ENCODE measurements around the gene TPCN2. TPM values are rescaled to one million over a fixed set of nuclear protein-coding genes. Genes with fewer than 3 reads are reported as not detected.

TPCN2 gene
- total RNA-seq, 1 experiment from 2014 or later = 28.9 TPM

GRCh38 chr11:69003866-69004367 lies 44.8 kb upstream of the TPCN2 start:
- intact Hi-C loops (cut with micrococcal nuclease; ENCODE audit: unreplicated experiment) = no loop called here
- no peaks in the 10 kb centered on the region for H3K27me3 ChIP-seq (replicated peaks; ENCODE audit: insufficient read depth, low read depth, low read length, poor library complexity)
- ChIA-PET POLR2A (ENCODE audit: low non-redundant PET) (no interaction called here), CTCF (no interaction called here)
- H3K9me3 ChIP-seq (ENCODE audit: low read depth, low read length, poor library complexity, severe bottlenecking) = no peaks in the 10 kb centered on the region
- H3K4me3 ChIP-seq (ENCODE audit: low read depth, low read length, poor library complexity, severe bottlenecking) = no peak overlapping the region
- H3K4me1 ChIP-seq (ENCODE audit: insufficient read depth, low read length, poor library complexity, severe bottlenecking) = no peaks in the 10 kb centered on the region
- TF ChIP-seq EZH2 (IDR thresholded peaks at IDR 0.05; ENCODE audit: borderline replicate concordance, low read depth, low read length, poor library complexity, severe bottlenecking) = no peak
- no peak for TF ChIP-seq CTCF (conservative IDR thresholded peaks at IDR 0.05; ENCODE audit: low read depth, low read length)
- DNase-seq (ENCODE audit: low spot score) = no peak
- no TSS peak for BruUV-seq (replicated peaks)
- H3K36me3 ChIP-seq (ENCODE audit: insufficient read depth, low read length, poor library complexity, severe bottlenecking) = no peaks in the 10 kb centered on the region
- no peak overlapping the region for H3K27ac ChIP-seq (ENCODE audit: low read depth, low read length, poor library complexity, severe bottlenecking)

GRCh38 chr11:69004411-69005182 lies 44.1 kb upstream of the TPCN2 start:
- Histone ChIP-seq H3K4me3 (ENCODE audit: low read depth, low read length, poor library complexity, severe bottlenecking) (no peak overlapping the region), H3K27me3 (replicated peaks; ENCODE audit: insufficient read depth, low read depth, low read length, poor library complexity) (no peaks in the 10 kb centered on the region), H3K36me3 (ENCODE audit: insufficient read depth, low read length, poor library complexity, severe bottlenecking) (no peaks in the 10 kb centered on the region), H3K4me1 (ENCODE audit: insufficient read depth, low read length, poor library complexity, severe bottlenecking) (no peaks in the 10 kb centered on the region), H3K27ac (ENCODE audit: low read depth, low read length, poor library complexity, severe bottlenecking) (no peak overlapping the region), H3K9me3 (ENCODE audit: low read depth, low read length, poor library complexity, severe bottlenecking) (no peaks in the 10 kb centered on the region)
- no peak for DNase-seq (ENCODE audit: low spot score)
- BruUV-seq (replicated peaks) = no TSS peak
- TF ChIP-seq CTCF (conservative IDR thresholded peaks at IDR 0.05; ENCODE audit: low read depth, low read length) (no peak), EZH2 (IDR thresholded peaks at IDR 0.05; ENCODE audit: borderline replicate concordance, low read depth, low read length, poor library complexity, severe bottlenecking) (no peak)
- ChIA-PET POLR2A (ENCODE audit: low non-redundant PET) (no interaction called here), CTCF (no interaction called here)
- intact Hi-C loops (cut with micrococcal nuclease; ENCODE audit: unreplicated experiment) = no loop called here

GRCh38 chr11:69005183-69005630 lies 43.5 kb upstream of the TPCN2 start:
- H3K4me1 ChIP-seq (ENCODE audit: insufficient read depth, low read length, poor library complexity, severe bottlenecking) = peaks cover under 1% of the 10 kb centered on the region
- H3K9me3 ChIP-seq (ENCODE audit: low read depth, low read length, poor library complexity, severe bottlenecking) = no peaks in the 10 kb centered on the region
- H3K27ac ChIP-seq (ENCODE audit: low read depth, low read length, poor library complexity, severe bottlenecking) = no peak overlapping the region
- intact Hi-C loops (cut with micrococcal nuclease; ENCODE audit: unreplicated experiment) = no loop called here
- no peak for TF ChIP-seq CTCF (conservative IDR thresholded peaks at IDR 0.05; ENCODE audit: low read depth, low read length)
- no peak for TF ChIP-seq EZH2 (IDR thresholded peaks at IDR 0.05; ENCODE audit: borderline replicate concordance, low read depth, low read length, poor library complexity, severe bottlenecking)
- H3K27me3 ChIP-seq (replicated peaks; ENCODE audit: insufficient read depth, low read depth, low read length, poor library complexity) = no peaks in the 10 kb centered on the region
- DNase-seq (ENCODE audit: low spot score) = no peak
- H3K4me3 ChIP-seq (ENCODE audit: low read depth, low read length, poor library complexity, severe bottlenecking) = no peak overlapping the region
- ChIA-PET CTCF (no interaction called here), POLR2A (ENCODE audit: low non-redundant PET) (no interaction called here)
- no TSS peak for BruUV-seq (replicated peaks)
- H3K36me3 ChIP-seq (ENCODE audit: insufficient read depth, low read length, poor library complexity, severe bottlenecking) = no peaks in the 10 kb centered on the region

Measured in A673 (cell line).